Measurements from ENCODE around the gene FN1.

FN1 gene

DNA sequence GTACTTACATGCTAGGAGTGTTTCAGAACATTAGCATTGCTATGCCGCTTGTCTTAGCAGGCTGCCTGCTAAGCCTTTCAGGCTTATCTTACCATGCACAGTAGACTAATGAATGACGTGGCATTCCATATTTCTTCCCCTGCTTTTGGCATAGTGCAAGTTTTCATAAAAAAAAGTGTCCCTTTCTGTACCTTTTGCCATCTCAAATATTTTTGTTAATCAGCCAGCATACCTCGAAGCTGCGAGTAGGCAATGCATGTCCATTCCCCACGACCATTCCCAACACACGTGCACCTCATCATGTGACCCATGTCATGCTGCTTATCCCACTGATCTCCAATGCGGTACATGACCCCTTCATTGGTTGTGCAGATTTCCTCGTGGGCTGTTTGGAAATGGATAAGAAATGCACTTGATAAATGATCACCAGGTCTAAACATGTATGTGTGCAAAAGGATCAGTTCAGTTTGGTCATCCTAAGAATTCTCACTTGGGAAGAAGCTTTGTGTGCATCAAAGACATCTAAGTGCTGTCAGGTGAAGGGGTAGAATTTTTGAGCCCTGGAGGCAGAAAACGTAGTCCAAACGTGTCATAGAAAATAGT lies 13.9 kb downstream of the FN1 start:
- Mint-ChIP-seq H3K4me1 (no peaks in the 10 kb centered on the region), H3K36me3 (ENCODE audit: low read depth) (no peaks in the 10 kb centered on the region), H3K27me3 (peaks cover 53% of the 10 kb centered on the region), H3K9me3 (no peaks in the 10 kb centered on the region), H3K27ac (no peak overlapping the region), H3K4me3 (no peak overlapping the region)
- DNase-seq = no peak
- no peak for ATAC-seq

DNA sequence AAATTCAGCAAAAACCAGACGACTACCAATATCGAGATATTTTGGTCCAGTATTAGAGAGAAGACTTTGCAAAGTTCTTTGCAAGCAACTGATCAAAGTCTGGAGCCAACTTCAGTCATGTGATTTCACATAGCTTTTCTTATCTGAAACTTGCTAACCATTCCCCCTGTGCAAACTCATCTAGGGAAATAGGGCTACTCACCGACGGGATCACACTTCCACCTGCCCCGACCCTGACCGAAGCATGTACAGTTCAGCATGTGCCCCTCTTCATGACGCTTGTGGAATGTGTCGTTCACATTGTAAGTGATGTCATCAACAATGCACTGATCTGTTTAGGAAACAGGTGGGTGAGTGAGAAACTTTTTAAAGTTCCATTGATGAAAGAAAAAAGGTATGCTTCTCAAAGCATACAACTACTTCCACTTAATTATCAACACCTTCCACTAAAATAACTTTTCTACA lies 15.4 kb downstream of the FN1 start:
- DNase-seq = no peak
- no peak overlapping the region for H3K4me3 Mint-ChIP-seq
- no peaks in the 10 kb centered on the region for H3K4me1 Mint-ChIP-seq
- peaks cover 51% of the 10 kb centered on the region for H3K27me3 Mint-ChIP-seq
- H3K36me3 Mint-ChIP-seq (ENCODE audit: low read depth) = no peaks in the 10 kb centered on the region
- H3K9me3 Mint-ChIP-seq = no peaks in the 10 kb centered on the region
- H3K27ac Mint-ChIP-seq = no peak overlapping the region
- ATAC-seq = no peak

GRCh38 chr2:215419769-215420470 lies 15.9 kb downstream of the FN1 start:
- H3K4me3 Mint-ChIP-seq = no peak overlapping the region
- no peaks in the 10 kb centered on the region for H3K9me3 Mint-ChIP-seq
- DNase-seq (no peak), ATAC-seq (no peak)
- H3K36me3 Mint-ChIP-seq (ENCODE audit: low read depth) = no peaks in the 10 kb centered on the region
- H3K27me3 Mint-ChIP-seq = peaks cover 55% of the 10 kb centered on the region
- H3K27ac Mint-ChIP-seq = no peak overlapping the region
- H3K4me1 Mint-ChIP-seq = no peaks in the 10 kb centered on the region

- H3K27ac Mint-ChIP-seq = no peak overlapping the region
- H3K9me3 Mint-ChIP-seq = no peaks in the 10 kb centered on the region
- no peaks in the 10 kb centered on the region for H3K36me3 Mint-ChIP-seq (ENCODE audit: low read depth)
- H3K27me3 Mint-ChIP-seq = peaks cover 60% of the 10 kb centered on the region
- no peak for ATAC-seq
- DNase-seq = no peak
- no peaks in the 10 kb centered on the region for H3K4me1 Mint-ChIP-seq
- no peak overlapping the region for H3K4me3 Mint-ChIP-seq
These were observed 16.8 kb downstream of the FN1 start for GRCh38 chr2:215419113-215419512.

DNA sequence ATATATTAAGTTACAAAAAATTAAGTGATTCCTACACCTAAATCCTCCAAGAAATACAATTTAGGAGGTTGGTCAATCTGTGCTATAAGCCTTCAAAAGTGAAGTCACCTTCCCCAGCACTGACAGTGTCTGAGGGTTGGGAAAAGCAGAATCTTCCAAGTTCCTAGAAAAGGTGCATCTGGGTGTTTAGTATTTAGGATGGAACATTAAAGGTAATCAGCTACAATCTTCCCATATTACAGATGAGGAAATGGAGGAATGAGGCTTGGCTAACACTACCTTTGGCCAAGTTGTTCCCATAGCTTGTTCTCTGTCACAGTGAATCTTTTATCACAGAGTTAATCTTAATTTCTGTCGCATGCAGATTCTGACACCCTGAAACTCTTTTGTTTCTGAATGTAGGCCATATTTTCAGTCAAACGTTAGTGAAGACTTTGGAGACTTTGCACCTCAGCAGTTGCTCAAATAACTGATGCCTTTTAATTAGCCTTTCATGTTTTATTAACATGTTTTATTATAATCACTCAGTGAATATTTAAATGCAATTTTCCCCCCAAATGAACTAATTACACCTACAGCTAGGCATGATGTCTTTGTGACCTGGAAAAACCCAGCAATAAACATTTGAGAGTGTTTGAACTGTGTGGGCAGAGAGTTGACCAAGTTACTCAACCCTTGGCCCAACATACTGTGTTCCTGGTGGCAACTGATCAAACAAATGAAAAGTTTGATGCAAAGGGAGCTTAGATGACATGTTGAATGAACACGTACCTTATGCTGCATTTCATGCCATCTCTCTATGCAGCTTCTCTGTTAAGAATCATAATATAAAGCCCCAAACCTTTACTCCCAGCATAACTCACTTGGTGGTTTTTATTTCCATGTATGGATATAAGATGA lies 17.6 kb downstream of the FN1 start:
- ATAC-seq (no peak), DNase-seq (no peak)
- no peaks in the 10 kb centered on the region for H3K4me1 Mint-ChIP-seq
- no peak overlapping the region for H3K4me3 Mint-ChIP-seq
- no peaks in the 10 kb centered on the region for H3K36me3 Mint-ChIP-seq (ENCODE audit: low read depth)
- H3K27me3 Mint-ChIP-seq = peaks cover 58% of the 10 kb centered on the region
- no peaks in the 10 kb centered on the region for H3K9me3 Mint-ChIP-seq
- no peak overlapping the region for H3K27ac Mint-ChIP-seq

DNA sequence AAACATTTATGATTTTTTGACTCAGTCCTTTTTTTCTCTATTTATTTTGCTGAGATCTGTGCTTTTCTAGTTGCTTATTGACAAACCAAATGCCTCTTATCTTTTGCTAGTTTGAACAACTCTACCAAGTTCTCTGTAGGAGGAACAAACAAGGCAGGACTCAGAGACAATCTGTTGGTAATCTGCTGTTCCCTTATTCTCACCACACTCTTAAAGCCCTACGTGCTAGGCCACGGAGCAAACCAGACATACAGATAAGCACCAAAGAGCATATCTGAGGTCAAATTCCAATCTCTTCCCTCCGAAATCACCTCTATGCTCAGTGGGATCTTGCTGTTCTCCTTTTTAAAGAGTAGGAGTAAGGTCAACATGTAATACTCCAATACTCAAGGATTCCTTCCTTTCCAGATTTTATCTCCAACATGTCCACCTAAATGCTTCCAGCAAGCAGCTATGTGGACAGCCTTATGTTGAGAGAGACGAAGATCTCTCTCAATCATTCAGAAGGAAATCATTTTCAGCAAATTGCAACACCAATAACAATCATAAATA lies 18.4 kb downstream of the FN1 start:
- H3K27ac Mint-ChIP-seq = no peak overlapping the region
- no peaks in the 10 kb centered on the region for H3K9me3 Mint-ChIP-seq
- no peak for ATAC-seq
- no peaks in the 10 kb centered on the region for H3K4me1 Mint-ChIP-seq
- no peak for DNase-seq
- H3K27me3 Mint-ChIP-seq = peaks cover 60% of the 10 kb centered on the region
- H3K4me3 Mint-ChIP-seq = no peak overlapping the region
- H3K36me3 Mint-ChIP-seq (ENCODE audit: low read depth) = no peaks in the 10 kb centered on the region

DNA sequence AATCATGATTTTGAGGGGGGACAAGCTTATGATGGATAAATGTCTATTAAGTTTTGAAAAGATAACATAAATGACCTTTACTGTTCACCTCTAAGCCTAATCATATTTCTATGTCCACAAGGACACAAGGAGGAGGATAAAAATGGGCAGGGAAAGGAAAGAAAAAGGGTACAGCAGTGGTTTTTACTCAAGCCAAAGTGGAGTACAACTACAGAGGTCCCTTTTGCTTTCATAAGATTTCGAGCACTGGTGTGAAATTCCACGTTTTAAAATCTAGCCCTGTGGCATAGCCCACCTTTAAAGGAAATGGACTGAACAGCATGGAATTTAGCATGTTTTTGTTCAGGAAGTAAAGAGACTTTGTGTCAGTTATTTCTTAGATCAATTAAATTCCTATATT lies 19.2 kb downstream of the FN1 start:
- no peaks in the 10 kb centered on the region for H3K4me1 Mint-ChIP-seq
- no peak for DNase-seq
- H3K27ac Mint-ChIP-seq = no peak overlapping the region
- no peak for ATAC-seq
- peaks cover 56% of the 10 kb centered on the region for H3K27me3 Mint-ChIP-seq
- no peaks in the 10 kb centered on the region for H3K36me3 Mint-ChIP-seq (ENCODE audit: low read depth)
- H3K9me3 Mint-ChIP-seq = no peaks in the 10 kb centered on the region
- no peak overlapping the region for H3K4me3 Mint-ChIP-seq

- peaks cover 3% of the 10 kb centered on the region for H3K4me1 Mint-ChIP-seq
- H3K4me3 Mint-ChIP-seq = no peak overlapping the region
- ATAC-seq (no peak), DNase-seq (no peak)
- H3K9me3 Mint-ChIP-seq = no peaks in the 10 kb centered on the region
- no peaks in the 10 kb centered on the region for H3K36me3 Mint-ChIP-seq (ENCODE audit: low read depth)
- H3K27me3 Mint-ChIP-seq = peaks cover 52% of the 10 kb centered on the region
- no peak overlapping the region for H3K27ac Mint-ChIP-seq
These were observed 19.9 kb downstream of the FN1 start for GRCh38 chr2:215415820-215416577.

DNA sequence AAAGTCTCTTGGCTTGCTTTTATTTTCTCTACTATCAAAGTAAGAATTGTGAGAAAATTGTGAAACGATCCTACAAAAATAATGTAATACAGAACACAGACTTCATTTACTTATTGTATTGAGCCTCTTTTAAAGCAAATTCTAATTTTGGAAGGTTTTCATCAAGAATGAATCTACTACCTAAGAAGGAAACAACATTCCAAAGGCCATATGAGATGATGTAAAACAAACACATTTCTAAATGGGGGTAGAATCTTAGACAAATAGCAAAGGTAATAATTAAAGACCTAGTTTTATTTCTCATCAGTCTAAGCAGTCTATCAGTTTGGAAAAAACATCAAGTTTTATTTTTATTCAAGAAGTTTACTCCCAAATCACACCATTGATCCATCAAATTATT lies 20.6 kb downstream of the FN1 start:
- no peaks in the 10 kb centered on the region for H3K36me3 Mint-ChIP-seq (ENCODE audit: low read depth)
- ATAC-seq = no peak
- H3K27ac Mint-ChIP-seq = no peak overlapping the region
- H3K4me3 Mint-ChIP-seq = no peak overlapping the region
- H3K4me1 Mint-ChIP-seq = peaks cover 11% of the 10 kb centered on the region
- H3K27me3 Mint-ChIP-seq = peaks cover 49% of the 10 kb centered on the region
- no peaks in the 10 kb centered on the region for H3K9me3 Mint-ChIP-seq
- no peak for DNase-seq

DNA sequence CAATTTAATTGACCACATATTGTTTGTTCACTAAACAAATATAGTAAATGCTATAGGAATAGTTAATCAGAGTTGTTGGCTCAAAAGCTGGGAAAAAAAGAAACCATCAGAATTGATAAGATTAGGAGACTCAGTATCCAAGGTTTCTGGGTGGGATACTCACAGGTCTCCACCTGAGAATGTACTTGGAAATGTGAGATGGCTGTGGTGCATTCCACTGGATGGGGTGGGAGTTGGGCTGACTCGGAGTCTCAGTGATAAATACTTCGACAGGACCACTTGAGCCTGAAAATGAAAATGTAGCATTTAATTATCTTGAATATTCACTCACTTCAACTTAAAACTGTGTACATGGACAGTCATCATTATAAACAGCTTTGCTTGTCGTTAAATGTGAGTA lies 21.2 kb downstream of the FN1 start:
- no peak for DNase-seq
- ATAC-seq = no peak
- H3K27ac Mint-ChIP-seq = no peak overlapping the region
- H3K9me3 Mint-ChIP-seq = no peaks in the 10 kb centered on the region
- H3K27me3 Mint-ChIP-seq = peaks cover 49% of the 10 kb centered on the region
- H3K36me3 Mint-ChIP-seq (ENCODE audit: low read depth) = no peaks in the 10 kb centered on the region
- H3K4me3 Mint-ChIP-seq = no peak overlapping the region
- peaks cover 16% of the 10 kb centered on the region for H3K4me1 Mint-ChIP-seq

- no peak for DNase-seq
- ATAC-seq = no peak
- H3K4me3 Mint-ChIP-seq = no peak overlapping the region
- H3K27ac Mint-ChIP-seq = no peak overlapping the region
- peaks cover 23% of the 10 kb centered on the region for H3K4me1 Mint-ChIP-seq
- H3K27me3 Mint-ChIP-seq = peaks cover 52% of the 10 kb centered on the region
- no peaks in the 10 kb centered on the region for H3K9me3 Mint-ChIP-seq
- no peaks in the 10 kb centered on the region for H3K36me3 Mint-ChIP-seq (ENCODE audit: low read depth)
These were observed 21.9 kb downstream of the FN1 start for GRCh38 chr2:215413974-215414373.

- H3K27me3 Mint-ChIP-seq = peaks cover 52% of the 10 kb centered on the region
- no peak for ATAC-seq
- H3K27ac Mint-ChIP-seq = no peak overlapping the region
- DNase-seq = no peak
- H3K4me1 Mint-ChIP-seq = peaks cover 26% of the 10 kb centered on the region
- H3K9me3 Mint-ChIP-seq = no peaks in the 10 kb centered on the region
- H3K36me3 Mint-ChIP-seq (ENCODE audit: low read depth) = no peaks in the 10 kb centered on the region
- no peak overlapping the region for H3K4me3 Mint-ChIP-seq
These were observed 22.4 kb downstream of the FN1 start for GRCh38 chr2:215413484-215413777.

GRCh38 chr2:215411941-215412743 lies 23.7 kb downstream of the FN1 start:
- H3K27ac Mint-ChIP-seq = no peak overlapping the region
- H3K27me3 Mint-ChIP-seq = peaks cover 49% of the 10 kb centered on the region
- no peaks in the 10 kb centered on the region for H3K36me3 Mint-ChIP-seq (ENCODE audit: low read depth)
- ATAC-seq (no peak), DNase-seq (no peak)
- no peaks in the 10 kb centered on the region for H3K9me3 Mint-ChIP-seq
- no peak overlapping the region for H3K4me3 Mint-ChIP-seq
- peaks cover 26% of the 10 kb centered on the region for H3K4me1 Mint-ChIP-seq

DNA sequence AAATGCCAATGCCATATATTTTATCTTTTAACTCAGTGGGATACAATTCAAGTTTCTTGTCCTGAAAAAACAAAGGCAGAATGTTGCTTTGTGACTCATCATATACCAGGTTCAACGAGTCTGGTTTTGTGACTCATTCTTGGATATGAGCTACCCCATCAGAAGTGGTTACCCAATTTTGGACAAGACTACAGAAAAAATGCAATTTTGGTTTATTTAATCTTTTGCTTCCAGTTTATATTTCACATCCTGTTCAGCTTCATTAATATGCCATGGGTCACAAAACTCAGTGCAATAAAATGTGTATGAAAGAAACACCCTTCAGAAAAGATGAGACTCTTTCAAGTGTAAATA lies 25.0 kb downstream of the FN1 start:
- no peak overlapping the region for H3K27ac Mint-ChIP-seq
- peaks cover 26% of the 10 kb centered on the region for H3K4me1 Mint-ChIP-seq
- peak; percentile 41 for ATAC-seq
- no peak for DNase-seq
- H3K27me3 Mint-ChIP-seq = peaks cover 50% of the 10 kb centered on the region
- no peaks in the 10 kb centered on the region for H3K36me3 Mint-ChIP-seq (ENCODE audit: low read depth)
- H3K9me3 Mint-ChIP-seq = no peaks in the 10 kb centered on the region
- H3K4me3 Mint-ChIP-seq = no peak overlapping the region
